ENCODE data around the gene ARPIN. TPM values are rescaled to one million over a fixed set of nuclear protein-coding genes. Genes with fewer than 3 reads are reported as not detected.

ARPIN gene
- total RNA-seq, 1 experiment from 2014 or later = 3.5 TPM

GRCh38 chr15:89905846-89906378 is 6.8 kb downstream of the ARPIN start:
- ATAC-seq = no peak
- no peak for DNase-seq (ENCODE audit: low spot score)
- ChIA-PET CTCF (no interaction called here), POLR2A (interaction anchor here (0.6 kb wide), 1 partner anchor 935 kb away, joined by 3 read pairs; no protein-coding TSS in a partner anchor)
- Mint-ChIP-seq H3K27me3 (ENCODE audit: low read depth) (no peaks in the 10 kb centered on the region; the same call in none of the 2 replicates), H3K36me3 (no peaks in the 10 kb centered on the region), H3K27ac (no peak overlapping the region), H3K4me1 (no peaks in the 10 kb centered on the region), H3K9me3 (no peaks in the 10 kb centered on the region), H3K4me3 (no peak overlapping the region)
- no peak for TF ChIP-seq SP1 (CRISPR knock-in tag; conservative IDR thresholded peaks at IDR 0.05)
- TF ChIP-seq JUN (CRISPR knock-in tag; IDR thresholded peaks at IDR 0.05) = no peak
- no peak for TF ChIP-seq ZBTB43 (CRISPR knock-in tag; IDR thresholded peaks at IDR 0.05)
- no peak for TF ChIP-seq GABPB1 (CRISPR knock-in tag; IDR thresholded peaks at IDR 0.05)
- no peak for TF ChIP-seq PRDM15 (CRISPR knock-in tag; IDR thresholded peaks at IDR 0.05)
- TF ChIP-seq, protein P1, sequence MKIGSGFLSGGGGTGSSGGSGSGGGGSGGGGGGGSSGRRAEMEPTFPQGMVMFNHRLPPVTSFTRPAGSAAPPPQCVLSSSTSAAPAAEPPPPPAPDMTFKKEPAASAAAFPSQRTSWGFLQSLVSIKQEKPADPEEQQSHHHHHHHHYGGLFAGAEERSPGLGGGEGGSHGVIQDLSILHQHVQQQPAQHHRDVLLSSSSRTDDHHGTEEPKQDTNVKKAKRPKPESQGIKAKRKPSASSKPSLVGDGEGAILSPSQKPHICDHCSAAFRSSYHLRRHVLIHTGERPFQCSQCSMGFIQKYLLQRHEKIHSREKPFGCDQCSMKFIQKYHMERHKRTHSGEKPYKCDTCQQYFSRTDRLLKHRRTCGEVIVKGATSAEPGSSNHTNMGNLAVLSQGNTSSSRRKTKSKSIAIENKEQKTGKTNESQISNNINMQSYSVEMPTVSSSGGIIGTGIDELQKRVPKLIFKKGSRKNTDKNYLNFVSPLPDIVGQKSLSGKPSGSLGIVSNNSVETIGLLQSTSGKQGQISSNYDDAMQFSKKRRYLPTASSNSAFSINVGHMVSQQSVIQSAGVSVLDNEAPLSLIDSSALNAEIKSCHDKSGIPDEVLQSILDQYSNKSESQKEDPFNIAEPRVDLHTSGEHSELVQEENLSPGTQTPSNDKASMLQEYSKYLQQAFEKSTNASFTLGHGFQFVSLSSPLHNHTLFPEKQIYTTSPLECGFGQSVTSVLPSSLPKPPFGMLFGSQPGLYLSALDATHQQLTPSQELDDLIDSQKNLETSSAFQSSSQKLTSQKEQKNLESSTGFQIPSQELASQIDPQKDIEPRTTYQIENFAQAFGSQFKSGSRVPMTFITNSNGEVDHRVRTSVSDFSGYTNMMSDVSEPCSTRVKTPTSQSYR (CRISPR knock-in tag; IDR thresholded peaks at IDR 0.05) = no peak
- TF ChIP-seq ZMAT4 (CRISPR knock-in tag; IDR thresholded peaks at IDR 0.05) = no peak
- TF ChIP-seq, protein P2, sequence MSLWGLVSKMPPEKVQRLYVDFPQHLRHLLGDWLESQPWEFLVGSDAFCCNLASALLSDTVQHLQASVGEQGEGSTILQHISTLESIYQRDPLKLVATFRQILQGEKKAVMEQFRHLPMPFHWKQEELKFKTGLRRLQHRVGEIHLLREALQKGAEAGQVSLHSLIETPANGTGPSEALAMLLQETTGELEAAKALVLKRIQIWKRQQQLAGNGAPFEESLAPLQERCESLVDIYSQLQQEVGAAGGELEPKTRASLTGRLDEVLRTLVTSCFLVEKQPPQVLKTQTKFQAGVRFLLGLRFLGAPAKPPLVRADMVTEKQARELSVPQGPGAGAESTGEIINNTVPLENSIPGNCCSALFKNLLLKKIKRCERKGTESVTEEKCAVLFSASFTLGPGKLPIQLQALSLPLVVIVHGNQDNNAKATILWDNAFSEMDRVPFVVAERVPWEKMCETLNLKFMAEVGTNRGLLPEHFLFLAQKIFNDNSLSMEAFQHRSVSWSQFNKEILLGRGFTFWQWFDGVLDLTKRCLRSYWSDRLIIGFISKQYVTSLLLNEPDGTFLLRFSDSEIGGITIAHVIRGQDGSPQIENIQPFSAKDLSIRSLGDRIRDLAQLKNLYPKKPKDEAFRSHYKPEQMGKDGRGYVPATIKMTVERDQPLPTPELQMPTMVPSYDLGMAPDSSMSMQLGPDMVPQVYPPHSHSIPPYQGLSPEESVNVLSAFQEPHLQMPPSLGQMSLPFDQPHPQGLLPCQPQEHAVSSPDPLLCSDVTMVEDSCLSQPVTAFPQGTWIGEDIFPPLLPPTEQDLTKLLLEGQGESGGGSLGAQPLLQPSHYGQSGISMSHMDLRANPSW (CRISPR knock-in tag; conservative IDR thresholded peaks at IDR 0.05; ENCODE audit: low read depth) = no peak
- no peak for TF ChIP-seq ZNF396 (CRISPR knock-in tag; IDR thresholded peaks at IDR 0.05; ENCODE audit: borderline replicate concordance)
- no peak for TF ChIP-seq ZNF263 (CRISPR knock-in tag; IDR thresholded peaks at IDR 0.05; ENCODE audit: low read depth)
- TF ChIP-seq, protein P3, sequence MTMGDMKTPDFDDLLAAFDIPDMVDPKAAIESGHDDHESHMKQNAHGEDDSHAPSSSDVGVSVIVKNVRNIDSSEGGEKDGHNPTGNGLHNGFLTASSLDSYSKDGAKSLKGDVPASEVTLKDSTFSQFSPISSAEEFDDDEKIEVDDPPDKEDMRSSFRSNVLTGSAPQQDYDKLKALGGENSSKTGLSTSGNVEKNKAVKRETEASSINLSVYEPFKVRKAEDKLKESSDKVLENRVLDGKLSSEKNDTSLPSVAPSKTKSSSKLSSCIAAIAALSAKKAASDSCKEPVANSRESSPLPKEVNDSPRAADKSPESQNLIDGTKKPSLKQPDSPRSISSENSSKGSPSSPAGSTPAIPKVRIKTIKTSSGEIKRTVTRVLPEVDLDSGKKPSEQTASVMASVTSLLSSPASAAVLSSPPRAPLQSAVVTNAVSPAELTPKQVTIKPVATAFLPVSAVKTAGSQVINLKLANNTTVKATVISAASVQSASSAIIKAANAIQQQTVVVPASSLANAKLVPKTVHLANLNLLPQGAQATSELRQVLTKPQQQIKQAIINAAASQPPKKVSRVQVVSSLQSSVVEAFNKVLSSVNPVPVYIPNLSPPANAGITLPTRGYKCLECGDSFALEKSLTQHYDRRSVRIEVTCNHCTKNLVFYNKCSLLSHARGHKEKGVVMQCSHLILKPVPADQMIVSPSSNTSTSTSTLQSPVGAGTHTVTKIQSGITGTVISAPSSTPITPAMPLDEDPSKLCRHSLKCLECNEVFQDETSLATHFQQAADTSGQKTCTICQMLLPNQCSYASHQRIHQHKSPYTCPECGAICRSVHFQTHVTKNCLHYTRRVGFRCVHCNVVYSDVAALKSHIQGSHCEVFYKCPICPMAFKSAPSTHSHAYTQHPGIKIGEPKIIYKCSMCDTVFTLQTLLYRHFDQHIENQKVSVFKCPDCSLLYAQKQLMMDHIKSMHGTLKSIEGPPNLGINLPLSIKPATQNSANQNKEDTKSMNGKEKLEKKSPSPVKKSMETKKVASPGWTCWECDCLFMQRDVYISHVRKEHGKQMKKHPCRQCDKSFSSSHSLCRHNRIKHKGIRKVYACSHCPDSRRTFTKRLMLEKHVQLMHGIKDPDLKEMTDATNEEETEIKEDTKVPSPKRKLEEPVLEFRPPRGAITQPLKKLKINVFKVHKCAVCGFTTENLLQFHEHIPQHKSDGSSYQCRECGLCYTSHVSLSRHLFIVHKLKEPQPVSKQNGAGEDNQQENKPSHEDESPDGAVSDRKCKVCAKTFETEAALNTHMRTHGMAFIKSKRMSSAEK (CRISPR knock-in tag; IDR thresholded peaks at IDR 0.05; ENCODE audit: borderline replicate concordance) = no peak
- no peak for TF ChIP-seq ZNF671 (CRISPR knock-in tag; IDR thresholded peaks at IDR 0.05)
- TF ChIP-seq AR (CRISPR knock-in tag; IDR thresholded peaks at IDR 0.05) = no peak
- TF ChIP-seq SMAD3 (CRISPR knock-in tag; IDR thresholded peaks at IDR 0.05; ENCODE audit: borderline replicate concordance) = no peak
- TF ChIP-seq ZNF425 (CRISPR knock-in tag; conservative IDR thresholded peaks at IDR 0.05) = no peak
- TF ChIP-seq GRHL2 (CRISPR knock-in tag; IDR thresholded peaks at IDR 0.05; ENCODE audit: insufficient replicate concordance, severe bottlenecking) = no peak
